H1 (cell line): ENCODE measurements around the gene HPGDS. TPM values are rescaled to one million over a fixed set of nuclear protein-coding genes. Genes with fewer than 3 reads are reported as not detected.

Experiments
- SUZ12 ChIP-seq: fragments of 200-600 bp; sonication (generic); IDR thresholded peaks from 2 replicates; pipeline ENCODE4 v1.6.1; 2012; ENCODE audit warnings: mild to moderate bottlenecking, inconsistent platforms, low read length, moderate library complexity, mixed read lengths
- TEAD4 ChIP-seq: IDR thresholded peaks from 2 replicates; pipeline ENCODE4 v1.6.1; 2012; ENCODE audit warnings: low read depth, low read length, inconsistent platforms, mixed read lengths
- polyA plus RNA-seq, 7 experiments: library from polyadenylated mRNA; depleted of rRNA in 3 of 7; stranded (reverse) in 5 of 7; unstranded in 2 of 7; fragments of >200 nt in 5 of 7; fragments of 200-250 nt in 2 of 7; gene quantifications; 1 replicate in 5 of 7; 2 replicates in 1 of 7; 4 replicates in 1 of 7; pipeline versions ENCODE4 v1.2.1 to v1.2.3, GENCODE V29; 2011 to 2013; ENCODE audit warnings: missing spikeins in 2 of 7, mixed read lengths in 2 of 7
- total RNA-seq: library from RNA; stranded (reverse); fragmentation: NEBNext Ultra II Directional; extraction: Animal tissue kit (Norgen Biotek cat#: 25700); gene quantifications from 2 replicates; pipeline ENCODE4 v1.2.1, GENCODE V29; 2021

The HPGDS gene
- total and polyA plus RNA-seq, 2 of the 8 experiments (the other 6 are each of a cell fraction or from before 2014, with no cell fraction given): not detected

DNA sequence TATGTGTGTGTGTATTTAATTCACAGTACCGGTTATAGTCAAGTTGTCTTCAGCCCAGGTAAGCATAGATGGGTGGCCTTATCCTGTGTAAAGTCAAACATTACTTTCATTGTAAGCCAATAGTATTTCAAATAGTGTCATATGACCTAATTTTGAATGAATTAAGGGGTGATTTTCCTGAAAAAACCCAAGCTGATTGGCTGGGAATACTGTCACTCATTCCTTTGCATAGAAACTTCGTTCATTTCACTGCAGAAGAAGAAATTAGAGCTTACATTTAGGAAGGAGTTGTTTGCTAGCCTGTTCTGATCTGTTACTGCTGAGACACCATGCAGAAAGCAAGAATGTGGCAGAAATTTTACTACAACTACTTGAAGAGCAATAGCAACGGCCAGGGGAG, 89.6 kb downstream of the HPGDS start (continued):
- TF ChIP-seq SUZ12: no peak
- no peak for TF ChIP-seq TEAD4
